Hematopoietic multipotent progenitor cell (in vitro differentiated cells): ENCODE measurements around the gene TRIOBP. TPM values are rescaled to one million over a fixed set of nuclear protein-coding genes. Genes with fewer than 3 reads are reported as not detected.
A peak's percentile ranks its signal among the peaks of the same experiment; 100 is the strongest.

Experiments
- DNase-seq, 3 donors: peaks; one replicate each; pipeline ENCODE4 v3.0.0-alpha.2; 2011 to 2015; ENCODE audit warnings: low read depth in 2 of 3, low spot score in 2 of 3
- total RNA-seq: library from RNA; depleted of rRNA; stranded (reverse); fragments of >200 nt; gene quantifications from one replicate; pipeline ENCODE4 v1.2.3, GENCODE V29; 2012

The TRIOBP gene
- total RNA-seq, 1 donor = 59.2 TPM

DNA sequence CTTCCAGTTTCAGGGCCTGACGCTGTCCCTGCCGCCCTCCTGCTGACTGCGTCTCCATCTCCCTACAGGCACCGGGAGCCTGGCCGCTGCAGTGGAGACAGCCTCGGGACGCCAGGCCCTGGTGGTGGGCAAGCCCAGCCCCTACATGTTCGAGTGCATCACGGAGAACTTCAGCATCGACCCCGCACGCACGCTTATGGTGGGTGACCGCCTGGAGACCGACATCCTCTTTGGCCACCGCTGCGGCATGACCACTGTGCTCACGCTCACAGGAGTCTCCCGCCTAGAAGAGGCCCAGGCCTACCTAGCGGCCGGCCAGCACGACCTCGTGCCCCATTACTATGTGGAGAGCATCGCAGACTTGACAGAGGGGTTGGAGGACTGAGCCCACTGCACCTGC lies 31.4 kb upstream of the TRIOBP start:
- no peak for DNase-seq

- DNase-seq = no peak
Observed at GRCh38 chr22:37669586-37669985, 27.3 kb upstream of the TRIOBP start.

DNA sequence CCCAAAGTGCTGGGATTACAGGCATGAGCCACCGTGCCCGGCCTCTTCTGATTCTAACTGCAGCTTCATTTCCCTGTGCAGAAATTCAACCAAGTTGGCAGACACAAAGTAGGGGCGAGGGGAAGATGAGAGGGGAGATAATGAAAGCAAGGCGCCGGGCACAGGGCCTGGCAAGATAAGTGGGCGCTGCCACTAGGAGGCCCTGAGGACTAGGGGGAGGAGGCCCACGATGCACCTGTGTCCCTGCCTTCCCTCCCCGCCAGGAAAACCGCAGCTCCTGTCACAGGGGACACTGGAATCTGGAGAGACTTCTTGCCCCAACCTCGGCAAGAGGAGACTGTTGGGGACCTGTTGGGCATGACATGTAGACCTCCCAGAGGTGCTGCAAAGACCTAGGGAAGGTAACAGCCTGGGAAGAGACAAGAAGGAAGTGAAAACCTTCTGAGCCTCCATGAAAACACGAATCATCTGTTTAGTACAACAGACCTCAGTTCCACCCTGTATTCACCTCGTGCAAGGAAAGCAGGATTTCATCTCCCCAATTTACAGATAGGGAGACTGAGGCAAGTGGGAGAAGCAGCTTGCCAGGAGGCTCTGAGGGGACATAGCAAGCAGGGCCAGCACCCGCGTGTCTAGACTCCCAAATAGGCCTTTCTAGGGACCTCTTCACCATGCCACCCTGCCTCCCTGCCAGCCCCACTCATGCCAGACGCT lies 24.5 kb upstream of the TRIOBP start:
- DNase-seq = peak in 1 of 3 donors; percentile 53

DNA sequence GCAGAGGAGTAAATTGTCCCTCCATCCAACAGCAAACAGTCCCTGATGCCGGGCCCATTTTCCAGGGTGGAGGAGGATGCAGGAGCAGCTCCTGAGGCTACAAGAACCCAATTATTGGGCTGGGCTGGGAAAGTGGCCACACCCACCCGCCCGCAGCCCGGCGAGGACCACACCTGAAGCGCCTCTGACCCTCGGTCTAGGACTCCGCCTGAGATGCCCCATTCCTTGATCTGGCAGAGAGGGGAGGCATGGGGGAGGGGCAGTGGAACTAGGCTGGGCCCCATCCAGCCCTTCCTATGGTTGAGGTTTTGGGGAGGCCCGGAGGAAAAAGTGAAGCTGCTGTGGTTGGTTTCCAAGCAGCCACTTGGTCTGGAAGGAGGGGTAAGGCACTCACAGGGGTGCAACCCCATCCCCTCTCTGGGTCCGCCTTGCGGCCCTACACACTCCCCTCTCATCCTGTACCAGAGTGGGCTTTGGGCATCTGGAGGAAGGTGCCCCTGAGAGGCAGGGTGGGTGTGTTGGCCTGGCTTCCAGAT lies 23.9 kb upstream of the TRIOBP start:
- DNase-seq = peak in 2 of 3 donors; percentile 52 to 69

GRCh38 chr22:37674248-37674647 lies 22.6 kb upstream of the TRIOBP start:
- no peak for DNase-seq

DNA sequence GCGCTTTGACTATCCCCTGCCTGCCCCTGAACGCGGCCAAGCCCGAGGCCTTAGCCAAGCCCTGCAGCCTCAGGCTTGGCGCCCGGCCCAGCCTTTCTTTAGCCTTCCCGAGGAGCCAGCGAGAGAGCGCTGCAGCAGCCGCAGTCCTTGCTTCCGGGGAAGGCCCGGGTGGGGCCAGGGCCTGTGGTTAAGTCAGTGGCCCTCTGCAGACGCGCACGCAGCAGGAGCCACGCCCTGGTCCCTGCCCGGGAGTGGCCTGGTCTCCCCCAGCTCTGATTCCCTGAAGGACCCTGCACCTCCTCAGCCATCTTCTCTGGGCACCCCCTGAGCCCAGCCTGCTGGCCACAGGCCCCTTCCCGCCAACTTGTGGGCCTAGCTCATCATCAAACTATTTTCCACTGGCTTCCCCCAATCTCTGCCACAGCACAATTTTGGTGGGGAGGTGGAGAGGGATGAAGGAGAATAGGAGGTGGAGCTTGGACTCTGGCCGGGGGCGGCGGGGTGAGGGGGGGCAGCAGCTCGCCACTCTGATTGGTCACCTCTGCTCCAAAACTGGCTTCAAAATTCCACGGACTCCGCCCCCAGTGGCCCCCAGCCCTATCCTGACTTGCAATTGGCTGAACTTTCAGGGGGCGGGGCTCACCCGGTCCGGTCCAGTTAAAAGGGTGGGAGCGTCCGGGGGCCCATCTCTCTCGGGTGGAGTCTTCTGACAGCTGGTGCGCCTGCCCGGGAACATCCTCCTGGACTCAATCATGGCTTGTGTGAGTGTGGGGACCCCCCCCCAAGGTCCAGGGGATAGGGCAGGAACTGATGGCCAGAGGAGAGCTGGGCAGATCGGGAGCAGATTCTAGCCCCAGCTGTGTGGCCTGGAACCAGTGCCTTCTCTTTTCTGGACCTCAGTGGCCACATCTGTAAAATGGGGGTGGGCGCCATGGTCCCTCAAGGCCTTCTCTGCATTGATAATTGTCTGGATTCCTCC lies 21.6 kb upstream of the TRIOBP start, which contains the start of gene LGALS1:
Gene LGALS1 (plus strand): TSS at position 686 of the 979 bp plus-strand sequence. CDS start 67 bp downstream, at position 753.
- peak in 2 of 3 donors; percentile 77 for DNase-seq

GRCh38 chr22:37675930-37676735 lies 20.7 kb upstream of the TRIOBP start:
- DNase-seq = no peak

GRCh38 chr22:37676736-37677492 lies 19.9 kb upstream of the TRIOBP start:
- DNase-seq = peak; percentile 83 to 98 (median 97)

DNA sequence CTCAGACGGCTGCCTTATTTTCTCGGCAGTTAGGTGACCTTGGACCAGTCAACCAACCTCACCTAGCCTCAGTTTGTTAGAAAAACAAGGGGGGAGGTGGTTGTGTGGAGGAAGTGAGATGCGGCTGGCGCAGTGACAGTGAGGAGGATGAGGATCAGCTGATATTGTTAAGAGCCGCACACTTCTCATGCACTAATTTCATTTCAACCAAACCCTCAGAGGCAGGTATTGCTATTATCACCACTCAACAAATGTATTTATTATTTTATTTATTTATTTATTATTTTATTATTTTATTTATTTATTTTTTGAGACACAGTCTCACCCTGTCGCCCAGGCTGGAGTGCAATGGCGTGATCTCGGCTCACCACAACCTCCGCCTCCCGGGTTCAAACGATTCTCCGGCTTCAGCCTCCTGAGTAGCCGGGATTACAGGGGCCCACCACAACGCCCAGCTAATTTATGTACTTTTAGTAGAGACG lies 19.3 kb upstream of the TRIOBP start:
- no peak for DNase-seq

DNA sequence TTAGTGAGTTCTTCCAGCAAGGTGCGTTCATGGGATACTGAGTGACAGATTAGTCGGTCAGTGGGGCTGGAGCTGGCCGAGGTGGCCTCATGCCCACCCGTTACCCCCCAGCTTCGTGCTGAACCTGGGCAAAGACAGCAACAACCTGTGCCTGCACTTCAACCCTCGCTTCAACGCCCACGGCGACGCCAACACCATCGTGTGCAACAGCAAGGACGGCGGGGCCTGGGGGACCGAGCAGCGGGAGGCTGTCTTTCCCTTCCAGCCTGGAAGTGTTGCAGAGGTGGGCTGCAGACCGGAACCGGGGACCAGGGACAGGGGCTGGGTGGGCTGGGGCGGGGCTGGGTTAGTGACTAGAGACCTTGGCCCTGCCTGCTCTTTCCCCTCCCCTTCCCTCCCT lies 18.5 kb upstream of the TRIOBP start:
- DNase-seq = no peak

- no peak for DNase-seq
Observed at GRCh38 chr22:37679670-37680069, 17.2 kb upstream of the TRIOBP start.

DNA sequence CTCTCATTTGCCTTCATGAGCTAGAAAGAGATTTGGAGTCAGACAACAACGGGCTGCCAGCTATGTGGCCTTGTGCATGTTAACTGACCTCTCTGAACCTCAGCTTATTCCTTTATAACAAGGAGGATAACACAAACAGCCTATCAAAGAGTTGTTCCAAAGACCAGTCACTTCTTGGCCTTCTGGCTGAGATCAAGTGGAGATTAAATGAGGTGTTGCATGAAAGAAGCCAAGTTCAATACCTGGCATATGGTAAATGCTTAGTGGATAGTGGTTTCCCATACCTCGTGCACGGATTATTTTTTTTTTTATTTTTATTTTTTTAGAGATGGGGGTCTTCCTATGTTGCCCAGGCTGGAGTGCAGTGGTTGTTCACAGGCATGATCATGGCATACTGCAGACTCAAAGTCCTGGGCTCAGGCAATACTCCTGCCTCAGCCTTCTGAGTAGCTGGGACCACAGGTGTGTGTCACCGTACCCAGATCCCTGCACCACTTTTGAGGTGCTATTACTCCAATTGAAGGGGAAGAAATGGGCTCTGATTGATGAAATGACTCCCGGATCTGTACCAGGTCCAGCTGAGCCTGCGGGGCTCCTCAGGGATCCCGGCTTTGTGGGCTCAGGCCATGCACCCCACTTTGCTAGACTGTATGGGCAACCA lies 16.5 kb upstream of the TRIOBP start:
- DNase-seq = no peak

GRCh38 chr22:37681001-37681424 lies 15.8 kb upstream of the TRIOBP start:
- no peak for DNase-seq

GRCh38 chr22:37681556-37682049 lies 15.2 kb upstream of the TRIOBP start:
- DNase-seq = peak; percentile 47 to 79 (median 65)

DNA sequence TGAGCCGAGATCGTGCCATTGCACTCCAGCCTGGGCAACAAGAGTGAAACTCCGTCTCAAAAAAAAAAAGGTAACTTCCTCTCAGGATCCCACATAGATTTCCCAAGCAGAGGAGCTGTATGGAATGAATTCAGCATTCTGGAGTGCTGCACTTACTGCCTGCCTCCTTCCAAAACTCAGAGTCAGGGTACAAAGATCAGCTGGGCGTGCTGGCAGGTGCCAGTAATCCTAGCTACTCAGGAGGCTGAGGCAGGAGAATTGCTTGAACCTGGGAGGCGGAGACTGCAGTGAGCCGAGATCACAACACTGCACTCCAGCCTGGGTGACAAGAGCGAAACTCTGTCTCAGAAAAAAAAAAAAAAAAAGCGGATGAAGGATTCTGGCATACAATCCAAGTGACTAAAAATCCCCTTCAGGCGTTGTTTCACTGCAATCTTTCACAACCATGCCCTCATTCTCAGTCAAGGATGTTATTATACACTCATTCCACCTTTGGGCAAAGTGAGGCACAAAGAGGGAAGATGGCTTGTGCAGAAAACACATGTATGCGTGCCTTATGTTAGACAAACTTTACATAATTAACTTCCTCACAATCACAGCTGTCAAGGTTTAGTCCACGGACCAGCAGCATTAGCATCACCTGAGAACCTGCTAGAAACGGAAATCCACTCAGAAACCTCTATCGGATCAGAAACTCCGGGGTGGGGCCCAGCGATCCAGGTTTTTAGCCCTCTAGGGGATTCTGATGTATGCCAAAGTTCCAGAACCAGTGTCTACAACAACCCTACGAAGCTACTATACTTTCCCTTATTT lies 11.8 kb upstream of the TRIOBP start:
- no peak for DNase-seq

- DNase-seq = peak; percentile 73 to 87 (median 81)
Observed at GRCh38 chr22:37686002-37686982, 10.6 kb upstream of the TRIOBP start, which contains the start of gene NOL12. Gene NOL12, plus strand, starts transcription at chr22:37686343. Its CDS starts 50 bp downstream, at chr22:37686393.

DNA sequence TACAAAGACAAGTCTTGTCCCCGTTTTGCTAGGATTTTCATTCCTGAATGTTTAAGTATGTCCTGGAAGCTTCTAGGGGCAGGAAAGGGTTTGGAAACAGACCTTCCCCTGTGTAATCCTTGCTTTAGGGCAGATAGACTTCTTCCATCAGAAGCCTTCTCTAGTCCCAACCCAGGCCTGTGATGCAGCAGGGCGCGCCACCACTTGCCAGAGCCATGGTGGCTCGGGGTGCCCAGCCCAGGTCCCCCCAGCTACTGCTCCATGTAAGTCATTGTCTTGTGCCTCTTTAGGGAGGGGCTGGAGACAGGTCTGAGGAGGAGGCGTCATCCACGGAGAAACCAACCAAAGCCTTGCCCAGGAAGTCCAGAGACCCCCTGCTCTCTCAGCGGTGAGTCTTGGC lies 6.4 kb upstream of the TRIOBP start:
- DNase-seq = no peak
